HG03354 (cell line): ENCODE results near the gene FDXACB1.

ENCODE experiments used
- ATAC-seq: cut with Tn5 transposase; IDR thresholded peaks from one replicate; pipeline ENCODE4 v1.9.1; 2021; ENCODE audit warnings: mild to moderate bottlenecking; ENCODE audit not compliant: unreplicated experiment, poor library complexity, severe bottlenecking

Gene FDXACB1

DNA sequence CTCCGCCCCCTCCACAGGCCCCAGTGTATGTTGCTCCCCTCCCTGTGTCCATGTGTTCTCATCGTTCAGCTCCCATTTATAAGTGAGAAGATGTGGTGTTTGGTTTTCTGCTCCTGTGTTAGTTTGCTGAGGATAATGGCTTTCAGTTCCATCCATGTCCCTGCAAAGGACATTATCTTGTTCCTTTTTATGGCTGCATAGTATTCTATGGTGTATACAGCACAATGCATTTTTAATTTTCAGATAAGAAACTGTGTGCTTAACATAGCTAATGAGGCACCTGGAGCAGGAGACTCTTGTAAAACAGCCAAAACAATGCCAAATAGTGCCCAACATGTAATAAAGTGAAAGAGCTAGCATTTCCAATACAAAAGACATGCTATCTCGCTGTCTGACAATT is 29.3 kb downstream of the FDXACB1 start:
- no peak for ATAC-seq

GRCh38 chr11:111846636-111847035 is 32.3 kb downstream of the FDXACB1 start:
- no peak for ATAC-seq

- no peak for ATAC-seq
Observed at GRCh38 chr11:111846063-111846462, 32.9 kb downstream of the FDXACB1 start.

DNA sequence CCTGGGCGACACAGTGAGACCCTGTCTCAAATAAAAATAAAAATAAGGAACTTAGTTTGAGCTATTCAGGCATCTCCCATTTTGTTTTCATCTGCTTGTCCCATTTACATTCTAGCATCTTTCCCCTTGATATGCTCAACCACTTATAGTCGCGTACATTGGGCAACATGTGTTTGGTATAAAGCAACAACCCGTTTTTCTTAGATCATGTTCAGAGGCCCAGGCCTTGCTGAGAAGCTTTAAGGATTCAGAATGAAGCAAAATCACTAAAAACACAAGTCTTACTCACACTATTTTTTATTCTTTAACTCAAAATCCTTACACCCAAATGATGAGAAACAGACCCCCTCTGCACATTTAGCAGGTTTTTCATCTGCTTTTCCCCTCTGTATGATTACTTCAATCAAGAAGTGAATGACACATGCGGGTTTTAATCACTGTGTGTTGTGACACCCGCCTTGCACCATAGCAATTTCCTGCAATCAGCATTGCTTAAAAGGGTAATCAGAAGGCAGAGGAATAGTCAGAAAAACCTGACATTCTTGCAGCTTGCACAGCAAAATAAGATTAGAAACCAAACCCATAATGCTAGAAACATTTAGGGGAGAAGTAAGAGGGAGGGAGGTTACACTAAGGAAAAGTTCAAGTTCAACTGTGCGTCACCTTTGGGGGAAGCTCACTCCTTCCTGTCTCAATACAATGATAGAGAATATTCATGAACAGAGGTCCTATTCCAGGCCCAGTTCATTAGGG is 33.5 kb downstream of the FDXACB1 start:
- ATAC-seq = no peak

DNA sequence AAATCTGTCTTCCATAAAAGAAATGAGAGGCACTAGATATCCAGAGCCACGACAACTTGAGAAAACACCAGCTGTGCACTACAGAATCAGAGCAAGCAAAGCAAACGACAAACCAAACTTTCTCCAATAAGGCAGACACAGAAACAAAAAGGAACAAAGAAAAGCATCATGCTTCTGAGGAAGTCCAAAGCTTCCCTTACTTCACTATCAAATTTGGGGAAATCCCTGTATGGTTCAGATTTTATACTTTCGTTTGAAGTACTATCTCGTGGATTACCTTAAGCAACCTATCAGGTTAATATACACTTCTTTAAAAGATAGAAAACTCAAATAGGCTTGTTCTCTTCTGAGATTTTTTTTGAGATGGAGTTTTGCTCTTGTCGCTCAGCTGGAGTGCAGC is 35.3 kb downstream of the FDXACB1 start:
- ATAC-seq = no peak

- ATAC-seq = peak; percentile 59
Observed at GRCh38 chr11:111841370-111842053, 37.5 kb downstream of the FDXACB1 start.

DNA sequence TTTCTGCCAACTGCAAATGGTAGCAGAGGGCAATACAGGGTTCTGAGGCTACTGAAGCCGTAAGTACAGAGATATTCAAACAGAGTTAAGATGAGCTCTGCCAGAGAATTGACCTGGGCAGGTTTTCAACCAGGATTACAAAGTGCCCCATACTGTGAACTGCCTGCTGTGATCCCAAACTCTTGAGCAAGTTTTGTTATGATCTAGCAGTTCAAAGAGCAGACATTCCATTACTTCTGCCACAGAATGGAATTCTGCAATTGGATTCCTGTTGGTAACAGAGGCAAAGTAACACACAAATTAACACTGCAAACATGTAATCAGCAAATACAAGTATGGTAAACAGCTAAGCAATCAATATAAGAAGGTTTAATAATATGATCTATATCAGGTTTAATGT is 38.8 kb downstream of the FDXACB1 start:
- ATAC-seq = no peak

- ATAC-seq = no peak
Observed at GRCh38 chr11:111838054-111838453, 40.9 kb downstream of the FDXACB1 start.

DNA sequence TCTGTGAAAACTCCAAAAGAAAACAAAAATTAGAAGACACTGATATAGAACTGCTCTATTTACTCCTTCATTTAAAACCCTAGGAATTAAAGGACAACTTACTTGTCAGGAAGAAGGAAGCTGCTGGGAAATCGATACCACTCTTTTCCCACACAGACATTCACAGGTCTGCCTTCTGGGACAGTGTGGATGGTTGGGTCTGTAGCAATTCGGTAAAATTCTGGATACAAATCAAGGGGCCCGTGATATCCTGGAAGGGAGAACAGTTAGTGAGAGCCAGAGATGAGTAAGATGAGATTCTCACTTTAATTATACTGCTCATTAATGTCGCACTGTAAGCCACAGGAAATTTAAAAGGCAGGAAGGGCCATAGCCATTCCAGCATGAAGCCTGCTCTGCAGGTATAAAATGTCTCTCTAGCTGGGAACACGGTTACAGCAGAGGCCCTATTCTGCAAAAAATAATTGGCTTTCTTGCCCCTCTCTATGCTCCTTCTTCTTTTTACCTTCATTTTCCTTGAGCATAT is 41.5 kb downstream of the FDXACB1 start:
- no peak for ATAC-seq

GRCh38 chr11:111836721-111837120 is 42.2 kb downstream of the FDXACB1 start:
- peak; percentile 82 for ATAC-seq

- ATAC-seq = no peak
Observed at GRCh38 chr11:111836162-111836561, 42.8 kb downstream of the FDXACB1 start.

- ATAC-seq = no peak
Observed at GRCh38 chr11:111835665-111836064, 43.3 kb downstream of the FDXACB1 start.

GRCh38 chr11:111834432-111835163 is 44.4 kb downstream of the FDXACB1 start:
- no peak for ATAC-seq

GRCh38 chr11:111833524-111833923 is 45.4 kb downstream of the FDXACB1 start:
- no peak for ATAC-seq

DNA sequence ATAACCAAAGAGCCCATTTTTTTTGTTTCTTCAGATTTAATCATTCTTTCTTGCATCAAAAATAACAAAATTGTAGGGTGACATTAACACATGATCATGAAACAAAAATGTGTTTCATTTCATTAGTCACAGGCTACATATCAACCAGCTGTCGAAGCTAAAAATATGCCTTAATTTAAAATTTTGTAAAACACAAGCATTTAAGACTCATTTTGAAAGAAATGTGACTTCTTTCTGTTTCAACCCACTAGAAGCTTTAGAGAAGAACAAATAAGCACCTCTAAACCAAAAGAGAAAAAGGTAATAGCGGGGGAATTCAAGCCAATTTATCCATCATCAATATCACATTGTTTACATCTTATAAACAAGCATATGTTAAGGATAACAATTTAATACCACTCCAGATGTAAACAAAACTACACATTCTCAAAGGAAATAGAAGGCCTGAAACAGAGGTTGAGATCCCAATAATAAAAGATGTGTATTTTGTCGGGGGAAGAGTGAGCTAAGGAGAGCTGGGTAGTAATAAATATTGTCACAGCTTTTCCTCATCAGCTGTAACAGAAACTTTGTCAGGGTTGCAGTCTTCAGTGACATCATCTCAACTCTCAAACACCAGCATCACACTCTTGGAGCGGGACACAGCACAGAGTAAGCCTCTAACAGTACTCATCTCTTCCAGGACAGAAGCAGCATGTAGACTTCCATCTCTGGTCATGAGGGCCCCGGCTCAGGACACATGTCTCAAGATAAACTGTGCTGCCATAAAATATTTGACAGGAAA is 49.6 kb downstream of the FDXACB1 start:
- ATAC-seq = peak; percentile 68

DNA sequence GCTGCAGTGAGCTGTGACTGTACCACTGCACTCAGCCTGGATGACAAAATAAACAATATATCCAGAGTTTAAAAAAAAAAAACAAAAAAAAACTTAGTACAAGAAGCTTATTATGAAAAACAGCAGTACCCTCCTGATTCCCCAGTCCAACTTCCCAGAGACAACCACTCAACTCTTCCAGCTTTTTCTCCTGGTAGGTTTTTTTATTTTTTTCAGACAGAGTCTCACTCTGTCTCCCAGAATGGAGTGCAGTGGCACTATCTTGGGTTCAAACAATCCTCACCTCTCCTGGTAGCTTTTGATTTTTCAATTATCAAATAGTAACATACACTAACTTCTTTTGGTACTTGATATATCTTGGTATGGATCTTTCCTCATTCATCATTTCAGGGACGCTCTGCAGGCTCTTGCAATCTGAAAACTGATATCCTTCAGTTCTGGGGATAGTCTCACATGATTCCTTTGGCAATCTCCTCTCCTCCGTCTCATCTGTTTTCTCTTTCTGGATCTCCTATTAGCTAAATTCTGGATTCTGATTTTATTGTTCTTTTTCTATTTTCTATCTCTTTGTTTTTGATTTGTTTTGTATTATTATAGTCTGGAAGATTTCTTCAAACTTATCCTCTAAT is 52.5 kb downstream of the FDXACB1 start:
- ATAC-seq = no peak
